Tibial nerve (tissue), 4 donors: Measurements from ENCODE around the gene PDHX. TPM values are rescaled to one million over a fixed set of nuclear protein-coding genes. Genes with fewer than 3 reads are reported as not detected.

Experiments used
- DNase-seq, 2 donors: peaks; one replicate each; pipeline ENCODE4 v3.0.0-alpha.2; 2019; ENCODE audit warnings: low spot score in 2 of 2
- H3K27ac ChIP-seq, 4 donors: fragments of 200-600 bp; sonication (generic) in 3 of 4; one replicate each; pipeline ENCODE4 v1.5.1; 2017 to 2019; ENCODE audit warnings: mild to moderate bottlenecking in 1 of 4
- H3K27me3 ChIP-seq, 2 donors: fragments of 200-600 bp; sonication (generic) in 1 of 2; one replicate each; pipeline versions ENCODE4 v1.5.1 to v1.6.0; 2017 to 2019
- H3K36me3 ChIP-seq, 3 donors: fragments of 200-600 bp; sonication (generic); one replicate each; pipeline ENCODE4 v1.5.1; 2018 to 2019
- H3K4me1 ChIP-seq, 4 donors: fragments of 200-600 bp; sonication (generic) in 3 of 4; one replicate each; pipeline ENCODE4 v1.5.1; 2017 to 2019
- H3K4me3 ChIP-seq, 4 donors: fragments of 200-600 bp; sonication (generic) in 3 of 4; one replicate each; pipeline ENCODE4 v1.5.1; 2017 to 2019; ENCODE audit warnings: mild to moderate bottlenecking in 1 of 4, moderate library complexity in 1 of 4
- H3K9me3 ChIP-seq, 4 donors: fragments of 200-600 bp; sonication (generic) in 3 of 4; one replicate each; pipeline ENCODE4 v1.5.1; 2017 to 2019
- EP300 ChIP-seq, 2 donors: sonication (generic); formaldehyde crosslinking; IDR thresholded peaks; one replicate each; pipeline ENCODE4 v1.6.1; 2017; ENCODE audit warnings: antibody characterized with exemption in 2 of 2, mild to moderate bottlenecking in 1 of 2
- POLR2A ChIP-seq, 2 donors: fragments of 450-650 bp; IDR thresholded peaks; one replicate each; pipeline ENCODE4 v1.6.1; 2017; ENCODE audit warnings: antibody characterized with exemption in 2 of 2, mild to moderate bottlenecking in 2 of 2, moderate library complexity in 2 of 2
- WGBS, 2 donors: methylation state at CpG; one replicate each; pipeline ENCODE4 v1.1.5; 2018; 5-methylcytosine and 5-hydroxymethylcytosine counted together
- total RNA-seq, 4 donors: library from RNA; depleted of rRNA; stranded (reverse); fragments of >200 nt; gene quantifications; one replicate each; pipeline ENCODE4 v1.1.0, GENCODE V29; 2016
- TF ChIP-seq, protein P1 (sequence below), 5 experiments: fragments of 200-600 bp in 3 of 5; fragments of 450-650 bp in 2 of 5; sonication (generic) in 3 of 5; IDR thresholded peaks; one replicate each; pipeline ENCODE4 v1.5.1; 2016 to 2019; ENCODE audit warnings: antibody characterized with exemption in 5 of 5, mild to moderate bottlenecking in 3 of 5, moderate library complexity in 2 of 5

Gene PDHX
- total RNA-seq, 4 donors from 2014 or later, result 18.8 to 30.6 (median 23.2) TPM

DNA sequence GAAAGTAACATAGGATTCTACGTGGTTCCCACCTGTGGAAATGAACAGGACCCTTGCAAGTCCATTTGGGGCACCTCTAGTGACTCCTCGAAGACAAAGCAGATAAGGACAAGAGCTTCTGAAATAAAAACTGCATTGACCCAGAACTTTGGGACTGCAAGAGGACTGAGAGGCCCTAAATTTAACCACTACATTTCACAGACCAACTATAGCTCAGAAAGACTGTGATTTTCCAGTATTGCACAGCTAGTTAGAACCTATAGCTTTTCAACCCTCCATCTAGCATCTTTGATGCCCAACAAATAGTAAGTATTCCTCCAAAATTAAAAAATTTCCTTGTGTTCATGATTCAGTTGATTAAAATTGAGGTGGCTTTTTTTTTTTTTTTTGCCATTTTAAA, 114.9 kb downstream of the PDHX start:
- Histone ChIP-seq H3K27me3 (no peaks in the 10 kb centered on the region), H3K9me3 (no peaks in the 10 kb centered on the region), H3K4me3 (no peak overlapping the region), H3K4me1 (peaks cover 0 to 8% (median 0%) of the 10 kb centered on the region in 4 donors), H3K36me3 (no peaks in the 10 kb centered on the region), H3K27ac (no peak overlapping the region)
- DNase-seq, result no peak
- no peak for TF ChIP-seq EP300 (IDR thresholded peaks at IDR 0.05)
- TF ChIP-seq POLR2A (IDR thresholded peaks at IDR 0.05), result no peak
- TF ChIP-seq, protein P1, sequence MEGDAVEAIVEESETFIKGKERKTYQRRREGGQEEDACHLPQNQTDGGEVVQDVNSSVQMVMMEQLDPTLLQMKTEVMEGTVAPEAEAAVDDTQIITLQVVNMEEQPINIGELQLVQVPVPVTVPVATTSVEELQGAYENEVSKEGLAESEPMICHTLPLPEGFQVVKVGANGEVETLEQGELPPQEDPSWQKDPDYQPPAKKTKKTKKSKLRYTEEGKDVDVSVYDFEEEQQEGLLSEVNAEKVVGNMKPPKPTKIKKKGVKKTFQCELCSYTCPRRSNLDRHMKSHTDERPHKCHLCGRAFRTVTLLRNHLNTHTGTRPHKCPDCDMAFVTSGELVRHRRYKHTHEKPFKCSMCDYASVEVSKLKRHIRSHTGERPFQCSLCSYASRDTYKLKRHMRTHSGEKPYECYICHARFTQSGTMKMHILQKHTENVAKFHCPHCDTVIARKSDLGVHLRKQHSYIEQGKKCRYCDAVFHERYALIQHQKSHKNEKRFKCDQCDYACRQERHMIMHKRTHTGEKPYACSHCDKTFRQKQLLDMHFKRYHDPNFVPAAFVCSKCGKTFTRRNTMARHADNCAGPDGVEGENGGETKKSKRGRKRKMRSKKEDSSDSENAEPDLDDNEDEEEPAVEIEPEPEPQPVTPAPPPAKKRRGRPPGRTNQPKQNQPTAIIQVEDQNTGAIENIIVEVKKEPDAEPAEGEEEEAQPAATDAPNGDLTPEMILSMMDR (IDR thresholded peaks at IDR 0.05), result no peak
- 85 to 92% methylated on average over 2 of the region's 2 CpGs for WGBS, 2 donors

DNA sequence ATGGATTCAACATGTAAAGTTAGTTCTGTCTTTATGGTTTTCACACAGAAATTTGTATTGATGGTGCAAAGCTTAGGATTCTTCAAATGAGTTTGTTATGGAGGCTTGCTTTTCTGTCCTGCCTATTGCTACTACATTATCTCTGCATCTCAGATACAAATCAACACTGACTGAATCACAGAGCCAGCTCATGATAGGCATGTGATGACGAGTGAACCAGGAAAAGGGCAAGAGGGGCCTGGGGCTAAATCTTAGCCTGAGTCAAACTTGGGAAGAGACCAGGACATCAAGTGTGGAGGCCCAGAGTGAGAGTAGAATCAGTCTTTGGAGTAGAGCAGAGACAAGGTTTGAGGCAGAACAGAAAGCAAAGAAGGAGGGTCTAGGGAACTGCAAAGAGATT, 115.4 kb downstream of the PDHX start:
- DNase-seq, result no peak
- WGBS, 2 donors, result 50 to 61% methylated on average over 1 of the region's 1 CpG
- no peaks in the 10 kb centered on the region for H3K9me3 ChIP-seq
- no peaks in the 10 kb centered on the region for H3K36me3 ChIP-seq
- TF ChIP-seq EP300 (IDR thresholded peaks at IDR 0.05), result no peak
- H3K27ac ChIP-seq, result no peak overlapping the region
- no peaks in the 10 kb centered on the region for H3K27me3 ChIP-seq
- peaks cover 0 to 8% (median 0%) of the 10 kb centered on the region in 4 donors for H3K4me1 ChIP-seq
- no peak overlapping the region for H3K4me3 ChIP-seq

DNA sequence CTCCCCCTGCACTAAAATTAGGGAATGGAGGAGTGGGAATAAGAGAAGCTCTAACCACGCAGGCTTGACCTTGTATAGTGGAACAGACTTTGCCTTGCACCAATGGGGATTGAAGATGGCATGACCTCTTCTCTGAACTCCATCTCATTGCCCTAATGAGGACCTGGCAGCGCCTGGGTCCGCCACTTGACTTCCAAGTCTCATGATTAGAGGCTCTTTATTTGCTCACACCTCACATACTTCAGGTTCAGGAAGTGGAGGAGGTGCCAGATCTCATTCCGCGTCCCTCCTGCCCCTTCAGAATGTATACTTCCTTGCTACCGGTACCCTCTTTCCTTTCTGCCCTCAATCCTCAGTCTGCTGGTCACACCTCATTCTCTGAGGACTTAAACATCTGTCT, 116.6 kb downstream of the PDHX start:
- Histone ChIP-seq H3K4me1 (peaks cover 0 to 8% (median 0%) of the 10 kb centered on the region in 4 donors), H3K27me3 (no peaks in the 10 kb centered on the region), H3K36me3 (no peaks in the 10 kb centered on the region), H3K27ac (no peak overlapping the region), H3K4me3 (no peak overlapping the region), H3K9me3 (no peaks in the 10 kb centered on the region)
- TF ChIP-seq, protein P1 (IDR thresholded peaks at IDR 0.05), result no peak
- no peak for TF ChIP-seq EP300 (IDR thresholded peaks at IDR 0.05)
- WGBS, 2 donors, result 85 to 91% methylated on average over 6 of the region's 6 CpGs
- no peak for DNase-seq

DNA sequence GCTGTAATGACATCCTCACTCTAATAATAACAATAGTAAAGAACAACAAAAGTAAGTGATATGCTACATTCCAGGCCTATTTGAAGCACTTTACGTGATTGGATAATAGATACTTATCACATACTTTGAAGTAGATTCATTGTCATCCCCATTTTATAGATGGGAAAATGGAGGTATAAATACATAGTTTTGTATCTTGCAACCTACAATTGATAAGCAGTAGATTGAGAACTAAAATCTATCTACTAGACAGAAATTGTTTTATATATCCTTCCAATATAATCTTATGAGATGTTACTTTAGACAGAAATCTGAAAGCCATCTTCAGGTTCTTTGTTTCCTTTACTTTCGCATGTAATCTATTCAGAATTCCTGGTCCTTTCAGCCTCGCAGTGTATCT, 118.0 kb downstream of the PDHX start:
- TF ChIP-seq EP300 (IDR thresholded peaks at IDR 0.05) (no peak), POLR2A (IDR thresholded peaks at IDR 0.05) (no peak)
- TF ChIP-seq, protein P1 (IDR thresholded peaks at IDR 0.05), result no peak
- no peaks in the 10 kb centered on the region for H3K36me3 ChIP-seq
- H3K4me1 ChIP-seq, result peaks cover 0 to 8% (median 0%) of the 10 kb centered on the region in 4 donors
- 95 to 98% methylated on average over 3 of the region's 3 CpGs for WGBS, 2 donors
- no peak overlapping the region for H3K4me3 ChIP-seq
- H3K27ac ChIP-seq, result no peak overlapping the region
- no peak for DNase-seq
- no peaks in the 10 kb centered on the region for H3K9me3 ChIP-seq
- no peaks in the 10 kb centered on the region for H3K27me3 ChIP-seq

DNA sequence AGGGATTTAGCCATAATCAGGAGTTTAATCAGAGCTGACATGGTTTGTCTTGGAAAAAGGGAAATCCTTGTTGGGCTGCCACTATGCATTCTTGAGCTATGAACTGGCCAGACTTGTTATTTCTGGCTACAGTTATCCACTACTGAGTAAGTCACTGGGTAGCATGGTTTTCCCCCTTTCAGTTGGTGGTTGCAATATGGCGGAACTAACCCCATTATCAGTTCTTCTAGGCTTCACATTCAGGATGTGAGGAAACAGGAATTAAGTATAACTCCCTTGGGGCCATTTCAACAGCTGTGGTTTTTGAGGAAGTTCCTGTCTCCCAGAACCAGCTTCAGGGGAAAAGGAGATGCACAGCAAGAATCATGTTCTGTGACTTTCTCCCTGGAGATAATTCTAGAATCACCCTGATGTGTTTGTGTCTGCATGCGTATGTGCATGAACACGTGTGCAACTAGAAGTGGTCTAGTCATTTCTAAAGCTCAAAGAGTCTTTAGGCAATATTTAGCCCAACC, 119.5 kb downstream of the PDHX start:
- Histone ChIP-seq H3K4me3 (no peak overlapping the region), H3K4me1 (no peaks in the 10 kb centered on the region), H3K36me3 (no peaks in the 10 kb centered on the region), H3K27ac (no peak overlapping the region), H3K9me3 (no peaks in the 10 kb centered on the region), H3K27me3 (no peaks in the 10 kb centered on the region)
- WGBS, 2 donors, result 74% methylated on average over 3 of the region's 3 CpGs
- DNase-seq, result no peak
- peak in 1 of 2 donors; percentile 46 for TF ChIP-seq EP300 (IDR thresholded peaks at IDR 0.05)
- TF ChIP-seq, protein P1 (IDR thresholded peaks at IDR 0.05), result no peak

DNA sequence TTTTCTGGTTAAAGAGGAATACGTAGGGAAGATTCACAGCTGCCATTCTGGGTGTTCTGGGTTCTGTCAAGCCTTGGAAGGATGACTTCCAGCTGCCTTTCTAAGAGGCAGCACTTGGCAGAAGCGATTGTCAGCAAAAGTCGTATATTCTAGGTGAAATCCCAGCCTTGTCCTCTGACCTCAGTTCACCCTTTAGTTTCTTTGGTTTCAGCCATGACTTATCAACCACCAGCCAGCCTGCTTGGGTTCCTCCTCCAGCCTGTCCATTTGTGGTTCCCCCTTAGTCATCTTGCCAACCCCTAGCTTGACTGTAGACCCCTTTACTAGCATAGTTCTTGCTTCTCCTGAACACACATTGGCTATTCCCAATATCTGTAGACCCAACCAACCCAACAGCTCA, 120.2 kb downstream of the PDHX start:
- Histone ChIP-seq H3K36me3 (no peaks in the 10 kb centered on the region), H3K4me3 (no peak overlapping the region), H3K27ac (no peak overlapping the region), H3K4me1 (no peaks in the 10 kb centered on the region), H3K9me3 (no peaks in the 10 kb centered on the region), H3K27me3 (no peaks in the 10 kb centered on the region)
- 60% methylated on average over 3 of the region's 3 CpGs for WGBS, 2 donors
- DNase-seq, result no peak
- TF ChIP-seq EP300 (IDR thresholded peaks at IDR 0.05) (no peak), POLR2A (IDR thresholded peaks at IDR 0.05) (no peak)
- TF ChIP-seq, protein P1 (IDR thresholded peaks at IDR 0.05), result no peak
